GM11168 (cell line): ENCODE results near the gene KAT14.
"Not testable (repeated sequence)": the region's sequence is repeated elsewhere in the genome, so short reads cannot be mapped to it uniquely, and the experiment has no call there.

Source experiments
- in situ Hi-C: fragments of 300-500 bp; cut with MboI; formaldehyde crosslinking; loops from one replicate; pipeline ENCODE4 v1.12.0; 2022; ENCODE audit warnings: low sequenced_read_pairs; ENCODE audit not compliant: unreplicated experiment

The KAT14 gene

DNA sequence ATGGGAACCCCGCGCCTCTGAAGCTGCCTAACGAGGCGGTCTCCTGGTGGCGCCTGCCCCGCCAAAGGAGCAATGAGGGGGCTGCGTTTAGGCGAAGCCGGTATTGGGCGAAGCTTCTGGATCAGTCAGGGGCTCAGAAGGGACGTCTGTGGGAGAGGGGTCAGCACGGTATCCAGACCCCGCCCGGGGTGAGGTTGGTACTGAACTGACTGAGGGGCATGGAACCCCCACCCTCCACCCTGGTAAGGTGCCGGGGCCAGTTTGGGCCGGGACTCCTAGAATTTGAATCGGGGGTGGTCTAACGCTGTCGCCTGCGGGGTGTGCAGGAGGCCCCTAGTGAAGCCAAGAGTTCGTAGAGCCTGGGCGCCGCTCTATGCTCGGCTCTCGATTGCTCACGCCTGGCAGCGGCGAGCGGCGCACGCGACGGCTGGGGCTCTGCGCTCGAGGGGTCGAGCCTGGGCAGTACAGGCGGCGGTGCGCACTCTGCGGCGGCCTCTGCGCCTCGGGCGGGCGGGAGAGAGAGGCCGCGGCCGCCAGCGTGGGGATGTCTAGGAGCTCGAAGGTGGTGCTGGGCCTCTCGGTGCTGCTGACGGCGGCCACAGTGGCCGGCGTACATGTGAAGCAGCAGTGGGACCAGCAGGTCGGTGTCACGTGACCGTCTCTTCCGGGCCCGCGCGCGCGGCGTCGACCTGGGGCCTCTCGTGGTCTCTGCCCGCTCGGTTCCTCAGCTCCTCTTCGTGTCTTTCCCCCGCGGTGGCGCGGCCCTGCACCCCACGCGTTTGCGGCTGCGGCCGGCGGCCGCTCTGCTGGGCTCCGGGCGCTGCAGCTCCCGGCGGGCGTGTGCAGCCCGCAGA is at the start of gene KAT14, which contains the start of gene PET117:
KAT14 (plus strand) TSS at position 452 of the 854 bp plus-strand sequence. CDS start 4,798 bp downstream, outside the sequence.
PET117 (plus strand) TSS at position 452 of the 854 bp plus-strand sequence; CDS start at position 545, 93 bp downstream.
- in situ Hi-C loops = no loop called here

- in situ Hi-C loops = not testable (repeated sequence)
Observed at GRCh38 chr20:18088298-18088697, 49.4 kb upstream of the KAT14 start.

GRCh38 chr20:18088841-18089240 is 48.8 kb upstream of the KAT14 start:
- in situ Hi-C loops = not testable (repeated sequence)

- in situ Hi-C loops = no loop called here
Observed at GRCh38 chr20:18090044-18090443, 47.6 kb upstream of the KAT14 start.

DNA sequence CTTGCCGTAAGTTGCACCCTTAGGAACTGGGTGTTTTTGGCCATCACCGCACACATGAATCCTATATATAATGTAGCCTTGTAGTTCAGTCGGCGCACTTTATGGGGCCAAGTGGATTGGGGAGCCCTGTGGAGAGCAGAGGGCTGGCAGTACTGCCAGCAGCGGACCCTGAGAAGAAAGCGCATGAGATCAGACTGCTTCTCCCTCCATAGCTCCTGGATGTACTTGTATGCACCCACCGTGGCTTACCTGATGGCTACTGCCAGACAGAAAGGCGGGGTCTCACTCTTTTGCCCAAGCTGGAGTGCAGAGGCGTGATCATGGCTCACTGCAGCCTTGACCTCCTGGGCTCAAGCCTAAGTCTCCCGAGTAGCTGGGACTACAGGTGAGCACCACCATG is 47.2 kb upstream of the KAT14 start:
- in situ Hi-C loops = no loop called here

GRCh38 chr20:18091623-18092022 is 46.0 kb upstream of the KAT14 start:
- in situ Hi-C loops = no loop called here

- in situ Hi-C loops = no loop called here
Observed at GRCh38 chr20:18092890-18093289, 44.8 kb upstream of the KAT14 start.

DNA sequence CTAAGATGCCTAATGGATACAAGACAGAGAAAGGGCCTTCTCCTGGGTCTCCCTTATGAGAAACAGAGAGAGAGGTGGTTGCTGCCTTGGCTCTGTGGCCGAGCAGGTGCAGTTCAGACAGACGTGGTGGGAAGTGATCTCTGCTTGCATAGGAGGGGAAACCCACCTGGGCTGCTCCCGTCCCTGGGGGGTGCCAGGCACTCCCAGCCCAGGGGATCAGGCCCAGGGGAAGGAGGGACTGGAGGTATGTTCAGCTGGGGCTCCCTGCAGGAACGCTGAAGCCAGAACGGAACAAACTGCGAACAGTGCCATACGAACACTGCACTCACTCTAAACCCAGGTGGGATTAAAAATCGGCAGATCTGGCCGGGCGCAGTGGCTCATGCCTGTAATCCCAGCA is 44.3 kb upstream of the KAT14 start:
- in situ Hi-C loops = no loop called here

- in situ Hi-C loops = no loop called here
Observed at GRCh38 chr20:18094191-18094590, 43.5 kb upstream of the KAT14 start.

DNA sequence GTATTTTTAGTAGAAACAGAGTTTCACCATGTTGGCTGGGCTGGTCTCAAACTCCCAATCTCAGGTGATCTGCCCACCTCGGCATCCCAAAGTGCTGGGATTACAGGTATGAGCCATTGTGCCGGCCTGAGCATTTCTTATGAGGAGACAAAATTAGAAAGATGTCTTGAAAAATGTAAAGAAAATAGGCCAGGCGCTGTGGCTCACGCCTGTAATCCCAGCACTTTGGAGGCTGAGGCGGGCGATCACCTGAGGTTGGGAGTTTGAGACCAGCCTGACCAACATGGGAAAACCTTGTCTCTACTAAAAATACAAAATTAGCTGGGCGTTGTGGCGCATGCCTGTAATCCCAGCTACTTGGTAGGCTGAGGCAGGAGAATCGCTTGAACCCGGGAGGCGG is 37.1 kb upstream of the KAT14 start:
- in situ Hi-C loops = not testable (repeated sequence)

DNA sequence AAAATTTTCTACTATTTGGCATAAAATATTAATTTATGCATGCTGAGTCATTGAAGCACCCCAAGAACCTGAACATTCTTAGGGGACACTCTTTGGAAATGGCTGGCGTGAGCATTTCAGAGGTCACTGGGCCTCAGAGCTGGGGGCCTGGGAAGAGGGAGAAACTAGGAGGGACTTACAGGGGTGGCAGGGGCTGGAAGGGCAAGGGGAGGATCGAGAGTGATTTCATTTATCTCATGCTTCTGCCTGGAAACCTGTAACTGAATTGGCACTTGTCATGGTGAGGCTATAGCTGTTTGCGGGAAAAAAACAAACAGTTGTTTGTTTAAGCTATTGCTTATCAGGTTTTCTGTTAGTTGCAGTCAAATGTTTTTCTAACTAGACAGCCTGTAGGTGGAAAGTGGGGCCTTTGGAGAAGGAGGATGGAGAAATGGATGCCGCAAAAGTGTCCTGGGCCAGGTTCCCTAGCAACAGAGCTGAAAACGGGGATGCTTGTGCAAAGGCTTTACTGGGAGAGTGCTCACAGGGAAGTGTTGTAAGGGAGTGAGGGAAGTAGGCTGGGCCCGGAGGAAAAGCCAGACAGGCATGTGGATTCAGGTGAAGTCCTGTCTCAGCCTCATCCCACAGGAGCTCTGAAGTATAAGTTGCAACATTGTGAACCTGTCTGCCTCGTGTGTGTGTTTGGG is 36.4 kb upstream of the KAT14 start:
- in situ Hi-C loops = no loop called here

- in situ Hi-C loops = no loop called here
Observed at GRCh38 chr20:18103497-18103896, 34.2 kb upstream of the KAT14 start.

DNA sequence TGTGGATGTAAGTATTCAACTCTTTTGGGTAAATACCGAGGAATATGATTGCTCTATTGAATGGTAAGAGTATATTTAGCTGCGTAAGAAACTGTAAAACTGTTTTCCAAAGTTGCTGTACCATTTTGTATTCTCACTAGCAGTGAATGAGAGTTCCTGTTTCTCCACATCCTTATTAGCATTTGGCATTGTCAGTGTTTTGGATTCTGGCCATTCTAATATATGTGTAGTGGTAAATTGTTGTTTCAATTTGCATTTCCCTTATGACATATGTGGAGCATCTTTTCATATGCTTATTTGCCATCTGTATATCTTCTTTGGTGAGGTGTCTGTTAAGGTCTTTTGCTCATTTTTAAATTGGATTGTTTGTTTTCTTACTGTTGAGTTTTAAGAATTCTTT is 29.3 kb upstream of the KAT14 start:
- in situ Hi-C loops = no loop called here

GRCh38 chr20:18128574-18128973 is 9.1 kb upstream of the KAT14 start:
- in situ Hi-C loops = not testable (repeated sequence)

GRCh38 chr20:18132663-18133062 is 5.0 kb upstream of the KAT14 start:
- in situ Hi-C loops = no loop called here

DNA sequence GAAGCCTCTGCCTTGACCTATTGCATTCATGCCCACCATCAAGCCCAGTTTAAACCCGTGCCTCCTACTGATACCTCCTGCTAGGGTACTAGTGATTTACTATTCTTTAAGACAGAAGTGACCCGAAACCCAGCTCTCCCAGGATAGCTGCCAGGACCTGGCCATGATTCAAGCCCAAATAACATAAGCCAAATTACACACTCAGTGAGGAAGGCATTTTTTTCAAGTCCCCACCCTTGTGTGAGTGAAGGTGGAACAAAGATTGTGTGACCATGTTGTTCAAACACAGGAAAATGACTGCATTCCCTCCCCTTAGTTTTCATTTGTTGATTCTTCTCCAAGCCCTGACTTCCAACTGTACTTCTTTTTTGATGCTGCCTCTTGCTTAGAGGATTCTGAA is 3.7 kb upstream of the KAT14 start:
- in situ Hi-C loops = no loop called here

GRCh38 chr20:18138266-18138582 is 561 bp downstream of the KAT14 start:
- in situ Hi-C loops = no loop called here

- in situ Hi-C loops = no loop called here
Observed at GRCh38 chr20:18138639-18139583, 1.2 kb downstream of the KAT14 start.

DNA sequence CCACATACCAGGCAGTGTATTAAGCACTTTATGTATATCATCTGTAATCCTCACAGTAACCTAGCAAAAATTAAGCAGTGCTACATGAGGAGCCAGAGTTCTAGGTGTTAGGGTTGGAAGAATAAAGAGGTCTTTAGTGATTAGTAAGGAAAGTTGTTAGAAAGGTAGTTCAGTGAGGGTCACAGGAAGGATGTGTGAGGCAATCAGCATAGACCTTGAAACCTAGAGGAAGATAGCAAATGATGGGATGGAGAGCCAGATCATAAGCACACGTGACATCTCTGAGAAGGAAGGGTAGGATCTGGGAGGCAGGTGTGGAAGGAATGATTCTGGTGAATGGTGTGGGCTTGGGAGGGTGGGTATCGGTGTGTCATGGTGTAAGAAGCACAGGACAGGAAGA is 2.2 kb downstream of the KAT14 start:
- in situ Hi-C loops = no loop called here

- in situ Hi-C loops = no loop called here
Observed at GRCh38 chr20:18144541-18145099, 7.0 kb downstream of the KAT14 start.
